ENCODE data around the gene CENPH. TPM values are rescaled to one million over a fixed set of nuclear protein-coding genes. Genes with fewer than 3 reads are reported as not detected.

CENPH gene, protein sequence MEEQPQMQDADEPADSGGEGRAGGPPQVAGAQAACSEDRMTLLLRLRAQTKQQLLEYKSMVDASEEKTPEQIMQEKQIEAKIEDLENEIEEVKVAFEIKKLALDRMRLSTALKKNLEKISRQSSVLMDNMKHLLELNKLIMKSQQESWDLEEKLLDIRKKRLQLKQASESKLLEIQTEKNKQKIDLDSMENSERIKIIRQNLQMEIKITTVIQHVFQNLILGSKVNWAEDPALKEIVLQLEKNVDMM
- 17.6 to 30.4 TPM (median 27.4 TPM) in 5 replicates for total RNA-seq (2022; extraction: Qiagen RNA extraction; ENCODE audit: low read depth)

DNA sequence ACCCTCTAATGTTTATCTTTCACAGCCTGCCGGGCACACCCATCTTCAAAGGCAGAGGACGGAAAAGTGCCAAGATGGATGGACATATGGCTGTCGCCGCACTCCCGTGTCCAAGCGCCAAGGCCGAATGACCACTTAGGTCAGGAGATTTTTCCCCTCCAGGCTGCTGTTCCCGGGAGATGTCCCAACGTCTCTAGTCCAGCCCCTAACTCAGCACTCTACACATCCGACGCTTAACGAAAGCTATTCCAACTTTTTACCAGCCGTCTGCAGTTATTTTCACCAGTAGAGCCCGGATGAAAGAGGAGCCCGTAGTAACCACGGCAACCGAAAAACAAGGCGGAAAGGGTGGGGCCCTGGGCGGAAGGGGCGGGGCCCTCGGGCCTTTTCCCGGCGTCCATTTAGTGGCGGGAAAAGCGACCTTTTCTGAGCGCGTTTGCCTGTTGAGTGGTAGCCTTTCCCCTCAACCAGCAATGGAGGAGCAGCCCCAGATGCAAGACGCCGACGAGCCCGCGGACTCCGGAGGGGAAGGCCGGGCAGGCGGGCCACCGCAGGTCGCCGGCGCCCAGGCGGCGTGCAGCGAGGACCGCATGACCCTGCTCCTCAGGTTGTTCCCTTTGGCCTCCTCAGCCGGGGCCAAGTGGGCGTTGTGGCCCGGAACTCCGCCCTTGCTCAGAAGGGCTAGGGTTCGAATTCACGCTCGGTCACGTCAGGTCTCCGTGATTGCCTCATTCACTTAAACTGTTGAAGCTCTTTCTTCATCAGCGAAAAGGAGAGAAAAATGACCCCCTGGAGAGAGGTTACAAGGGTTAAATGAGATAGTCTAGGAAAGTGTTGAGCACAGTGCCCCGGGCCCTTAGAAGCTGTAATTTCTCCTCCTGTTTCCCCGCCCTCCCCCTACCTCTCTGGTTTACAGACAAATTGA is at the start of gene CENPH:
Gene CENPH (plus strand): TSS at position 422 of the 925 bp plus-strand sequence. CDS start 52 bp downstream, at position 474.

DNA sequence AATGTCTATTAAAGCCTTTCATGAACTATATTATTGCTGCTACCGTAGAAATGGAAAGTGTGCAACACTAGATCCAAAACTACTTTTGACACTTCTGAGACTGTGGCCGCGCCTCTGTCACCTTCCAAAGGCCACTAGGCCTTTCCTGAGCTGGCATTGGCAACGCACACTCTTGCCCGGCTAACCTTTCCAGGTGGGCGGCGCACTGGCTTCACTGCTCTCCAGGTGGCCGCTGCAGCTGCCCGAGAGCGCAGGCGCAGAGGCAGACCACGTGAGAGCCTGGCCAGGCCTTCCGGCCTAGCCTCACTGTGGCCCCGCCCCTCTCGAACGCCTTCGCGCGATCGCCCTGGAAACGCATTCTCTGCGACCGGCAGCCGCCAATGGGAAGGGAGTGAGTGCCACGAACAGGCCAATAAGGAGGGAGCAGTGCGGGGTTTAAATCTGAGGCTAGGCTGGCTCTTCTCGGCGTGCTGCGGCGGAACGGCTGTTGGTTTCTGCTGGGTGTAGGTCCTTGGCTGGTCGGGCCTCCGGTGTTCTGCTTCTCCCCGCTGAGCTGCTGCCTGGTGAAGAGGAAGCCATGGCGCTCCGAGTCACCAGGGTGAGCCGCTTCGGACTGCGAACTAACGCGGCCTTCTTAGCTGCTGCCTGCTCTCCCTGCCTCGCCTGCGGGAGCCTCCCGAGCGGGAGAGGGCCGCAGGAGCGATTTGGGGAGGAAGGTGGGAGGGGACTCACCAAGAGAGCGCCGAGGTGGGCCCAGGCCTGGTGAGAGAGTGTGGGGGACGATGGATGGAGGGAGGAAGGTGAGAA is 22.5 kb upstream of the CENPH start, which contains the start of gene CCNB1:
Gene CCNB1 (plus strand): TSS at position 465 of the 807 bp plus-strand sequence. CDS start 113 bp downstream, at position 578.

DNA sequence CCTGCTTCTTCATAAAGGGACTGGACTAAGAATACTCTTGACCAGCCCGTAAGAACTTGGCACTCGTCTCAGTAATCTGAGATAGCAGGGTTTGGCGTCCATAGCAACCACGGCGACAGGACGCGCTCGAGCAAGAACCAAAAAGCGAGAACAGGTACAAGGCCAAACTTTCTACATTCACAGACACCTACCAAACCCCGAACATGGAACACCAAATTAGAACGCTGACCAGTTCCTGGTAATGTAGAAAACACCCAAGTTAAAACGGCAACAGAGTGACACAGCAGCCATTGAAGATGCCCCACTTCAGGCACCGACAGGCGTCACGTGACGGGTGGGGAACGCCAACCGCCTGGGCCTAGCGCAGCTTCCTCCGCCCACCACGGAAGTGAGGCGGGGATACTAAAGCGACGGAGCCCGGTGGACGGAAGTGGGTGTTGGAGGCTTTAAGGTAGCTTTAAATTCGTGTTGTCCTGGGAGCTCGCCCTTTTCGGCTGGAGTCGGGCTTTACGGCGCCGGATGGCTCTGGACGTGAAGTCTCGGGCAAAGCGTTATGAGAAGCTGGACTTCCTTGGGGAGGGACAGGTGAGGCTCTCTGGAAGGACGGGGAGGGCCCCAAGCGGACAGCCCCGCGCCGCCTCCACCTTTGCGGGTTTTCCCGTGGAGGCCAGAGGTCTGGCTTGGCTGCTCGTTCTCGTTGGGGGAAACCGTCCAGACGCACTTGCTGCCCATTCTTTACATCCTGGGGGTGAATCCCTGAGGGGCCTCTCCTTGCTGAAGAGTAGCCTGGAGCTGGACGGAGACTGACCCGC is 45.3 kb downstream of the CENPH start, which contains the start of gene CDK7:
Gene CDK7 (plus strand): TSS at position 430 of the 812 bp plus-strand sequence. CDS start 90 bp downstream, at position 520.

Other genes starting within 250 kb of the CENPH start
- gene SLC30A5, start 95.6 kb upstream of the CENPH start, total RNA-seq (2022; extraction: Qiagen RNA extraction; ENCODE audit: low read depth) = 33.0 to 41.2 TPM (median 38.5 TPM) in 5 replicates
- gene CCNB1, start 22.4 kb upstream of the CENPH start, total RNA-seq (2022; extraction: Qiagen RNA extraction; ENCODE audit: low read depth) = 243 to 306 TPM (median 273 TPM) in 5 replicates
- 54.7 to 79.7 TPM (median 62.0 TPM) in 5 replicates for gene CDK7, start 45.3 kb downstream of the CENPH start, total RNA-seq (2022; extraction: Qiagen RNA extraction; ENCODE audit: low read depth)
- gene CCDC125, start 143.2 kb downstream of the CENPH start, total RNA-seq (2022; extraction: Qiagen RNA extraction; ENCODE audit: low read depth) = 2.8 to 4.3 TPM (median 3.9 TPM) in 5 replicates
- gene AK6, start 179.9 kb downstream of the CENPH start, total RNA-seq (2022; extraction: Qiagen RNA extraction; ENCODE audit: low read depth) = 47.1 to 54.6 TPM (median 51.5 TPM) in 5 replicates
- 114 to 157 TPM (median 123 TPM) in 5 replicates for gene TAF9, start 179.9 kb downstream of the CENPH start, total RNA-seq (2022; extraction: Qiagen RNA extraction; ENCODE audit: low read depth)
- gene RAD17, start 180.2 kb downstream of the CENPH start, total RNA-seq (2022; extraction: Qiagen RNA extraction; ENCODE audit: low read depth) = 14.4 to 19.5 TPM (median 16.1 TPM) in 5 replicates
- gene MARVELD2, start 225.5 kb downstream of the CENPH start, total RNA-seq (2022; extraction: Qiagen RNA extraction; ENCODE audit: low read depth) = 2.0 to 3.2 TPM (median 2.8 TPM) in 5 replicates

Measured in A549 treated with ZK216348 at 1 μM for 4 hours (cell line).